ENCODE measurements around the gene SCD5. TPM values are rescaled to one million over a fixed set of nuclear protein-coding genes. Genes with fewer than 3 reads are reported as not detected.

The SCD5 gene
- total RNA-seq, 1 donor from 2014 or later: 1.6 TPM

- no peak for DNase-seq (ENCODE audit: low spot score)
Measured at GRCh38 chr4:82774711-82775171, 23.9 kb downstream of the SCD5 start.

GRCh38 chr4:82773057-82773456 is 25.5 kb downstream of the SCD5 start:
- DNase-seq (ENCODE audit: low spot score) (no peak), ATAC-seq (no peak)

More at GRCh38 chr4:82774711-82775171, 23.9 kb downstream of the SCD5 start:
- no peak for ATAC-seq

GRCh38 chr4:82770607-82771006 is 28.0 kb downstream of the SCD5 start:
- ATAC-seq (no peak), DNase-seq (ENCODE audit: low spot score) (no peak)

- ATAC-seq (no peak), DNase-seq (ENCODE audit: low spot score) (no peak)
Measured at GRCh38 chr4:82765134-82765533, 33.5 kb downstream of the SCD5 start.

GRCh38 chr4:82761229-82761628 is 37.4 kb downstream of the SCD5 start:
- no peak for ATAC-seq
- DNase-seq (ENCODE audit: low spot score): no peak

- ATAC-seq (no peak), DNase-seq (ENCODE audit: low spot score) (no peak)
Measured at GRCh38 chr4:82758701-82759685, 39.6 kb downstream of the SCD5 start.

GRCh38 chr4:82756061-82756460 is 42.5 kb downstream of the SCD5 start:
- DNase-seq (ENCODE audit: low spot score): no peak
- no peak for ATAC-seq

- DNase-seq (ENCODE audit: low spot score) (no peak), ATAC-seq (no peak)
Measured at GRCh38 chr4:82755650-82756049, 42.9 kb downstream of the SCD5 start.

- ATAC-seq (no peak), DNase-seq (ENCODE audit: low spot score) (no peak)
Measured at GRCh38 chr4:82754513-82755165, 44.0 kb downstream of the SCD5 start.

GRCh38 chr4:82753725-82754410 is 44.7 kb downstream of the SCD5 start:
- DNase-seq (ENCODE audit: low spot score) (no peak), ATAC-seq (no peak)

- no peak for ATAC-seq
- no peak for DNase-seq (ENCODE audit: low spot score)
Measured at GRCh38 chr4:82753238-82753637, 45.4 kb downstream of the SCD5 start.

- DNase-seq (ENCODE audit: low spot score) (no peak), ATAC-seq (no peak)
Measured at GRCh38 chr4:82748810-82749470, 49.7 kb downstream of the SCD5 start.

- DNase-seq (ENCODE audit: low spot score) (no peak), ATAC-seq (no peak)
Measured at GRCh38 chr4:82747686-82748575, 50.7 kb downstream of the SCD5 start.

GRCh38 chr4:82746705-82747574 is 51.7 kb downstream of the SCD5 start:
- no peak for DNase-seq (ENCODE audit: low spot score)
- no peak for ATAC-seq

- DNase-seq (ENCODE audit: low spot score) (no peak), ATAC-seq (no peak)
Measured at GRCh38 chr4:82745173-82745842, 53.3 kb downstream of the SCD5 start.

GRCh38 chr4:82744284-82744968 is 54.2 kb downstream of the SCD5 start:
- ATAC-seq (no peak), DNase-seq (ENCODE audit: low spot score) (no peak)

GRCh38 chr4:82741188-82741587 is 57.4 kb downstream of the SCD5 start:
- DNase-seq (ENCODE audit: low spot score) (no peak), ATAC-seq (no peak)
